ENCODE measurements around the gene CNTFR.

Gene CNTFR

GRCh38 chr9:34513567-34514214, 75.8 kb downstream of the CNTFR start:
- no peak overlapping the region for H3K4me3 ChIP-seq (ENCODE audit: low read depth, low read length)

GRCh38 chr9:34512131-34513078, 77.1 kb downstream of the CNTFR start:
- no peak overlapping the region for H3K4me3 ChIP-seq (ENCODE audit: low read depth, low read length)
- TF ChIP-seq CTCF (IDR thresholded peaks at IDR 0.05; ENCODE audit: control insufficient read depth, extremely low read depth, insufficient read depth), result no peak
- peak; percentile 28 for DNase-seq (ENCODE audit: low read depth)

More at GRCh38 chr9:34513567-34514214, 75.8 kb downstream of the CNTFR start:
- TF ChIP-seq CTCF (IDR thresholded peaks at IDR 0.05; ENCODE audit: control insufficient read depth, extremely low read depth, insufficient read depth), result peak; percentile 42
- DNase-seq (ENCODE audit: low read depth), result peak; percentile 50

- DNase-seq (ENCODE audit: low read depth), result no peak
- TF ChIP-seq CTCF (IDR thresholded peaks at IDR 0.05; ENCODE audit: control insufficient read depth, extremely low read depth, insufficient read depth), result no peak
- H3K4me3 ChIP-seq (ENCODE audit: low read depth, low read length), result no peak overlapping the region
Observed at GRCh38 chr9:34510497-34511468, 78.7 kb downstream of the CNTFR start.

- no peak for DNase-seq (ENCODE audit: low read depth)
- H3K4me3 ChIP-seq (ENCODE audit: low read depth, low read length), result no peak overlapping the region
- TF ChIP-seq CTCF (IDR thresholded peaks at IDR 0.05; ENCODE audit: control insufficient read depth, extremely low read depth, insufficient read depth), result no peak
Observed at GRCh38 chr9:34508951-34509350, 80.6 kb downstream of the CNTFR start.

GRCh38 chr9:34508463-34508862, 81.1 kb downstream of the CNTFR start:
- no peak for DNase-seq (ENCODE audit: low read depth)
- no peak overlapping the region for H3K4me3 ChIP-seq (ENCODE audit: low read depth, low read length)
- TF ChIP-seq CTCF (IDR thresholded peaks at IDR 0.05; ENCODE audit: control insufficient read depth, extremely low read depth, insufficient read depth), result no peak

GRCh38 chr9:34507966-34508365, 81.6 kb downstream of the CNTFR start:
- DNase-seq (ENCODE audit: low read depth), result no peak
- no peak for TF ChIP-seq CTCF (IDR thresholded peaks at IDR 0.05; ENCODE audit: control insufficient read depth, extremely low read depth, insufficient read depth)
- no peak overlapping the region for H3K4me3 ChIP-seq (ENCODE audit: low read depth, low read length)

All from LNCaP clone FGC (cell line).